OCI-LY3 (cell line): ENCODE results near the gene LDHAL6B.

Experiments
- H2AFZ ChIP-seq: fragments of 200-600, 300-600 bp; shearing (Covaris generic); 2 replicates; pipeline ENCODE4 v1.6.0; 2014; ENCODE audit warnings: antibody characterized with exemption, low read depth, low read length
- H3K27ac ChIP-seq: fragments of 200-600, 300-600 bp; sonication (generic); 2 replicates; pipeline ENCODE4 v1.5.1; 2014; ENCODE audit warnings: mild to moderate bottlenecking, low read length, moderate library complexity, mixed read lengths
- H3K27me3 ChIP-seq: fragments of 200-600, 300-600 bp; sonication (generic); 2 replicates; pipeline ENCODE4 v1.6.1; 2014; ENCODE audit warnings: low read depth, low read length, mixed read lengths
- H3K36me3 ChIP-seq: fragments of 200-600, 300-600 bp; sonication (generic); replicated peaks from 2 replicates; pipeline ENCODE3; 2014; ENCODE audit warnings: low read depth, low read length, mixed read lengths
- H3K4me1 ChIP-seq: fragments of 300-600, 200-600 bp; sonication (generic); 2 replicates; pipeline ENCODE4 v1.6.1; 2014; ENCODE audit warnings: low read length, mixed read lengths
- H3K4me2 ChIP-seq: fragments of 200-600, 300-600 bp; sonication (generic); 2 replicates; pipeline ENCODE4 v1.6.1; 2014; ENCODE audit warnings: low read length, mixed read lengths
- H3K4me3 ChIP-seq: fragments of 300-600, 200-600 bp; sonication (generic); 2 replicates; pipeline ENCODE4 v1.5.1; 2014; ENCODE audit warnings: antibody characterized with exemption, mild to moderate bottlenecking, low read length, moderate library complexity
- H3K79me2 ChIP-seq: fragments of 300-600, 200-600 bp; shearing (Covaris generic); 2 replicates; pipeline ENCODE4 v1.6.1; 2014; ENCODE audit warnings: mild to moderate bottlenecking, low read length, mixed read lengths
- H3K9ac ChIP-seq: fragments of 300-600, 200-600 bp; shearing (Covaris generic); 2 replicates; pipeline ENCODE4 v1.6.0; 2014; ENCODE audit warnings: mild to moderate bottlenecking, low read length, moderate library complexity
- H3K9me3 ChIP-seq: fragments of 200-600, 300-600 bp; shearing (Covaris generic); 2 replicates; pipeline ENCODE4 v1.6.1; 2014; ENCODE audit warnings: low read length, mixed read lengths; ENCODE audit not compliant: insufficient read depth
- H4K20me1 ChIP-seq: fragments of 200-600, 300-600 bp; sonication (generic); 2 replicates; pipeline ENCODE4 v1.6.1; 2016; ENCODE audit warnings: low read length, mixed read lengths; ENCODE audit not compliant: insufficient read depth
- EZH2phosphoT487 ChIP-seq: fragments of 200-600 bp; shearing (Covaris generic); IDR thresholded peaks from 2 replicates; pipeline ENCODE4 v1.6.1; 2018; ENCODE audit warnings: antibody characterized with exemption, mixed run types, low read depth
- TF ChIP-seq, protein P1 (sequence below): fragments of 200-600, 300-600 bp; sonication (generic); IDR thresholded peaks from 2 replicates; pipeline ENCODE4 v1.5.1; 2014; ENCODE audit warnings: antibody characterized with exemption, low read length, low read depth

LDHAL6B gene

DNA sequence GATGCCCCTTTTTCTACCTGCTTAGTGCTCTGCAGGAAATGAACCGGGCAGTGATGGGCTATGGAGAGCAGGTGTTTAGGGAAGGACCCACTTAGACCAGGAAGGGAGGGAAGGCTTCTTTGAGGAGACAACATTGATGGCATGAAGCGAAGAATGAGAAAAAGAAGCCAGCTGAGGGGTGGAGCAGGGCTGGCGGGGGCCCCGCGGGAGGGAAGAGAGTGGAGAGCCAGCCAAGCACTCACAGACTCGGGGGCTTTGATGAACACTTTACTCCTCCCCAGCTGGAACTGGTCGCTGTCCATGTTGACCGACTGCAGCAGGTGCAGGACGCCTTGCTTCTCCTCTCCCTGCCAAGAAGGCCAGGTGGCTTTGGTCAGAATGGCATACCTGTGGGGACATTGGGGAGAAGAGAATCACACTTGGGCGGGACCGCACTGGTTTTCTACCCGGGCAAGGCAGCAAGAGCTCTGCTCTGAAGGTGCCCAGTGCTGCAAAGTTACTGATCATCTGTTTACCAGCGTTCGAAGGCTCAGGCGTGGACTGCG lies 28.4 kb upstream of the LDHAL6B start:
- Histone ChIP-seq H3K9me3 (no peaks in the 10 kb centered on the region), H3K79me2 (no peaks in the 10 kb centered on the region), H3K4me3 (no peak overlapping the region), H3K27me3 (no peaks in the 10 kb centered on the region), H4K20me1 (no peaks in the 10 kb centered on the region), H3K36me3 (peaks cover 17% of the 10 kb centered on the region), H3K4me2 (no peak overlapping the region), H2AFZ (no peak overlapping the region), H3K9ac (no peak overlapping the region), H3K27ac (no peak overlapping the region), H3K4me1 (peaks cover 24% of the 10 kb centered on the region)
- TF ChIP-seq, protein P1, sequence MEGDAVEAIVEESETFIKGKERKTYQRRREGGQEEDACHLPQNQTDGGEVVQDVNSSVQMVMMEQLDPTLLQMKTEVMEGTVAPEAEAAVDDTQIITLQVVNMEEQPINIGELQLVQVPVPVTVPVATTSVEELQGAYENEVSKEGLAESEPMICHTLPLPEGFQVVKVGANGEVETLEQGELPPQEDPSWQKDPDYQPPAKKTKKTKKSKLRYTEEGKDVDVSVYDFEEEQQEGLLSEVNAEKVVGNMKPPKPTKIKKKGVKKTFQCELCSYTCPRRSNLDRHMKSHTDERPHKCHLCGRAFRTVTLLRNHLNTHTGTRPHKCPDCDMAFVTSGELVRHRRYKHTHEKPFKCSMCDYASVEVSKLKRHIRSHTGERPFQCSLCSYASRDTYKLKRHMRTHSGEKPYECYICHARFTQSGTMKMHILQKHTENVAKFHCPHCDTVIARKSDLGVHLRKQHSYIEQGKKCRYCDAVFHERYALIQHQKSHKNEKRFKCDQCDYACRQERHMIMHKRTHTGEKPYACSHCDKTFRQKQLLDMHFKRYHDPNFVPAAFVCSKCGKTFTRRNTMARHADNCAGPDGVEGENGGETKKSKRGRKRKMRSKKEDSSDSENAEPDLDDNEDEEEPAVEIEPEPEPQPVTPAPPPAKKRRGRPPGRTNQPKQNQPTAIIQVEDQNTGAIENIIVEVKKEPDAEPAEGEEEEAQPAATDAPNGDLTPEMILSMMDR: no peak
- TF ChIP-seq EZH2phosphoT487: no peak

DNA sequence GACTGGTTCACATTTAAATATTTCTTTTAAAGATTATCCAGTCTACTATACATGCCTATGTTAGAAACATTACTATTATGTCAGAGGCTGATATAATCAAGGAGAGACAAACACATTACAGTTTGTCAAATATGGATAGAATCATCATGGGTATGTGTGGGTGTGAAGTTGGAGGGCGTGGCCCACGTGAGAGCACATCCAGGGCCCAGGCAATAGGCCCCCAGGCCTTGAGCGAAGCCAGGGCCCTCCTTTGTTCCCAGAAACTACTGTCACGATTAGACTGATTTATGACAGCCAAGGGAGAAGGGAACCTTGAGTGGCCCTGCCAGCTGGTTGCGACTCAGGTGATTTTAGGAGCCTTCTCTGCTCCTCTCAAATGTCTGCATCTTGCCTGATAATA lies 26.9 kb upstream of the LDHAL6B start:
- H3K4me1 ChIP-seq: peaks cover 22% of the 10 kb centered on the region
- no peaks in the 10 kb centered on the region for H4K20me1 ChIP-seq
- H3K9ac ChIP-seq: no peak overlapping the region
- H3K4me3 ChIP-seq: no peak overlapping the region
- no peak overlapping the region for H3K4me2 ChIP-seq
- no peaks in the 10 kb centered on the region for H3K27me3 ChIP-seq
- no peaks in the 10 kb centered on the region for H3K79me2 ChIP-seq
- H3K36me3 ChIP-seq: peaks cover 11% of the 10 kb centered on the region
- no peak overlapping the region for H3K27ac ChIP-seq
- no peak overlapping the region for H2AFZ ChIP-seq
- H3K9me3 ChIP-seq: no peaks in the 10 kb centered on the region
- TF ChIP-seq, protein P1: no peak
- no peak for TF ChIP-seq EZH2phosphoT487

DNA sequence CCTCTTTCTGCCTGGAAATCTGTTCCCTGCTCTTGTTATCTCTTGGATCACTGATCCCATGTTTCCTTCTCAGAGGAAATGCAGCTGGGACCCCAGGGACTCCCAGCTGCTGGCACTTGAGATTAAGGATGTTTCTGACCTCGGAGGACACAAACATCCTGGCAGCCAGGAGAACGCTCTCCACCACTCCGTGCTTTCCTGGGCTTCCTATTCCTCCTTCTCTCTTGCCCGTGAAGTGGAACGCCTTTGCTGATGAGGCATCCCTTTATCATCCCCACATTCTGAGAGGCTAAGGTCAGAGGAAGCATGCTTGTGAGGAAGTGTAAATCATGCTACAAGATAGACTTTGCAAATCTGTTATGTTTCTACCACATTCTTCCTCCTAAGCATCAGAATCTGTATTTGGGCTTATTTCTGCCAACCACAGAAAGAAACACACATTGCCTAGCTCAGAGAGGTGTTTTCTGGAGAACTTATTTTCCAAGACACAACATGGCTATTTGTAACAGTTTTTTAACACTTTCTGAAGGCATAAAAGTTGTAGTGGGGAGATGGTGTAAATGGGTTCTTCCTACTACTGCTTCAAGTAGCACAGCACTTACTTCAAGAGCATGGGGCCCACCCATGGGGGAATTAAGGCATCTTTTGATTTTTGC lies 25.6 kb upstream of the LDHAL6B start:
- no peak overlapping the region for H3K4me3 ChIP-seq
- peaks cover 12% of the 10 kb centered on the region for H3K4me1 ChIP-seq
- no peaks in the 10 kb centered on the region for H3K27me3 ChIP-seq
- peaks cover 11% of the 10 kb centered on the region for H3K36me3 ChIP-seq
- no peaks in the 10 kb centered on the region for H3K79me2 ChIP-seq
- TF ChIP-seq, protein P1: no peak
- no peak for TF ChIP-seq EZH2phosphoT487
- no peak overlapping the region for H2AFZ ChIP-seq
- H3K27ac ChIP-seq: no peak overlapping the region
- no peaks in the 10 kb centered on the region for H3K9me3 ChIP-seq
- H3K4me2 ChIP-seq: no peak overlapping the region
- no peaks in the 10 kb centered on the region for H4K20me1 ChIP-seq
- H3K9ac ChIP-seq: no peak overlapping the region

DNA sequence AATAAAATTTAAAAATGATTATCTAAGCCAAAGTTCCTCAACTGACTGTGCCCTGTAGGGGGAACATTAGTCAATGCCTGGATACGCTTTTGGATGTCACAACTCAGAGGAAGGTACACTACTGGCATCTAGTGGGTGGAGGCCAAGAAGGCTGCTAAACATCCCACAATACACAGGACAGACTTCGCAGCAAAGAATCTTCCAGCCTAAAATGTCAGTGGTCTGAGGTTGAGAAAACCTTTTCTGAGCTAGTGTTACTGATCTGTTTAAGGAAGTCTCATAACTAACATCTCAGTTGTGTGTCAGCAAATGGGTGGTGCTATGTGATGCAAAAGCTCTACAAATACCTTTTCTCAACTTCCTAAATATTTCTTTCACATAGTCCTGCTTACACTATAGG lies 20.9 kb upstream of the LDHAL6B start:
- Histone ChIP-seq H4K20me1 (no peaks in the 10 kb centered on the region), H3K27ac (no peak overlapping the region), H3K36me3 (peaks cover 19% of the 10 kb centered on the region), H3K4me3 (no peak overlapping the region), H3K9me3 (no peaks in the 10 kb centered on the region), H3K4me2 (no peak overlapping the region), H3K4me1 (no peaks in the 10 kb centered on the region), H3K27me3 (no peaks in the 10 kb centered on the region), H3K79me2 (no peaks in the 10 kb centered on the region), H2AFZ (no peak overlapping the region), H3K9ac (no peak overlapping the region)
- TF ChIP-seq, protein P1: no peak
- no peak for TF ChIP-seq EZH2phosphoT487
